GM23338 (cell line): ENCODE measurements around the gene MPL. TPM values are rescaled to one million over a fixed set of nuclear protein-coding genes. Genes with fewer than 3 reads are reported as not detected.

ENCODE experiments used
- ATAC-seq: fragments of 200-7000 bp; cut with Tn5 transposase; 3 replicates; pipeline ENCODE4 v1.9.1; 2020
- DNase-seq: peaks from one replicate; pipeline ENCODE4 v3.0.0-alpha.2; 2015; ENCODE audit warnings: low spot score
- H2AFZ ChIP-seq: fragments of 200-600 bp; sonication (generic); 2 replicates; pipeline ENCODE4 v1.8.0; 2016; ENCODE audit warnings: antibody characterized with exemption, mild to moderate bottlenecking, moderate library complexity
- H3F3A ChIP-seq: fragments of 200-600 bp; sonication (generic); replicated peaks from 2 replicates; pipeline ENCODE4 v1.8.0; 2017; ENCODE audit warnings: antibody characterized with exemption, mixed run types, low read depth
- H3K27ac ChIP-seq: fragments of 200-600 bp; sonication (generic); 2 replicates; pipeline ENCODE4 v1.6.1; 2016; ENCODE audit warnings: low read depth
- H3K27me3 ChIP-seq: fragments of 200-600 bp; sonication (generic); 2 replicates; pipeline ENCODE4 v1.8.0; 2016; ENCODE audit warnings: mild to moderate bottlenecking, mixed run types, moderate library complexity; ENCODE audit not compliant: insufficient read depth
- H3K36me3 ChIP-seq: fragments of 200-600 bp; sonication (generic); 2 replicates; pipeline ENCODE4 v1.8.0; 2016; ENCODE audit warnings: mild to moderate bottlenecking; ENCODE audit not compliant: insufficient read depth
- H3K4me1 ChIP-seq: fragments of 200-600 bp; sonication (generic); 2 replicates; pipeline ENCODE4 v1.8.0; 2016; ENCODE audit warnings: mild to moderate bottlenecking, moderate library complexity; ENCODE audit not compliant: insufficient read depth
- H3K4me2 ChIP-seq: fragments of 200-600 bp; sonication (generic); 2 replicates; pipeline ENCODE4 v1.7.1; 2017; ENCODE audit warnings: mixed run types
- H3K4me3 ChIP-seq: fragments of 200-600 bp; sonication (generic); 2 replicates; pipeline ENCODE4 v1.6.1; 2016; ENCODE audit warnings: mixed run types
- H3K79me2 ChIP-seq: fragments of 200-600 bp; sonication (generic); replicated peaks from 2 replicates; pipeline ENCODE4 v1.8.0; 2017; ENCODE audit warnings: mild to moderate bottlenecking; ENCODE audit not compliant: insufficient read depth
- H3K9me2 ChIP-seq: fragments of 200-600 bp; sonication (generic); 2 replicates; pipeline ENCODE4 v1.8.0; 2017; ENCODE audit not compliant: insufficient read depth
- H4K20me1 ChIP-seq: fragments of 200-600 bp; sonication (generic); replicated peaks from 2 replicates; pipeline ENCODE4 v1.8.0; 2017; ENCODE audit warnings: mild to moderate bottlenecking; ENCODE audit not compliant: insufficient read depth
- H3K27ac Mint-ChIP-seq: 2 replicates; pipeline ENCODE4 v1.8.0; 2020; ENCODE audit warnings: inconsistent platforms, mild to moderate bottlenecking, moderate library complexity, mixed read lengths
- H3K27me3 Mint-ChIP-seq: 3 replicates; pipeline ENCODE4 v1.8.0; 2022; ENCODE audit warnings: low read depth, mild to moderate bottlenecking, moderate library complexity, mixed read lengths, inconsistent platforms; ENCODE audit not compliant: insufficient read depth, poor library complexity
- H3K36me3 Mint-ChIP-seq: 3 replicates; pipeline ENCODE4 v1.8.0; 2021; ENCODE audit warnings: low read depth, mild to moderate bottlenecking, inconsistent platforms, moderate library complexity, mixed read lengths
- H3K4me1 Mint-ChIP-seq: 3 replicates; pipeline ENCODE4 v1.8.0; 2020; ENCODE audit warnings: mild to moderate bottlenecking, inconsistent platforms, mixed read lengths
- H3K4me3 Mint-ChIP-seq: 3 replicates; pipeline ENCODE4 v1.8.0; 2021; ENCODE audit warnings: moderate library complexity, mild to moderate bottlenecking, inconsistent platforms, mixed read lengths
- H3K9me3 Mint-ChIP-seq: 3 replicates; pipeline ENCODE4 v1.8.0; 2020; ENCODE audit warnings: moderate library complexity, mild to moderate bottlenecking, inconsistent platforms, mixed read lengths
- CREB1 ChIP-seq: fragments of 250-450 bp; sonication (Bioruptor Pico); IDR thresholded peaks from 2 replicates; pipeline ENCODE4 v1.5.0; 2020; ENCODE audit warnings: low read depth, mild to moderate bottlenecking, moderate library complexity
- ETS1 ChIP-seq: IDR thresholded peaks from 2 replicates; pipeline ENCODE4 v1.6.1; 2016; ENCODE audit warnings: antibody characterized with exemption
- EZH2phosphoT487 ChIP-seq: fragments of 200-600 bp; sonication (generic); IDR thresholded peaks from one replicate; pipeline ENCODE4 v1.8.1; 2018; ENCODE audit warnings: antibody characterized with exemption; ENCODE audit not compliant: unreplicated experiment
- JUNB ChIP-seq: IDR thresholded peaks from one replicate; pipeline ENCODE4 v1.6.1; 2016; ENCODE audit warnings: antibody characterized with exemption; ENCODE audit not compliant: unreplicated experiment
- NANOG ChIP-seq: IDR thresholded peaks from 2 replicates; pipeline ENCODE4 v1.6.1; 2016; ENCODE audit warnings: antibody characterized with exemption, borderline replicate concordance
- POLR2AphosphoS5 ChIP-seq: IDR thresholded peaks from 2 replicates; pipeline ENCODE4 v1.6.1; 2016; ENCODE audit warnings: antibody characterized with exemption, low read depth
- REST ChIP-seq: IDR thresholded peaks from one replicate; pipeline ENCODE4 v1.6.1; 2018; ENCODE audit warnings: antibody characterized with exemption; ENCODE audit not compliant: unreplicated experiment
- STAT1 ChIP-seq: IDR thresholded peaks from one replicate; pipeline ENCODE4 v1.6.1; 2016; ENCODE audit warnings: antibody characterized with exemption; ENCODE audit not compliant: unreplicated experiment
- ZNF114 ChIP-seq: fragments of 250-450 bp; sonication (Bioruptor Pico); IDR thresholded peaks from 2 replicates; pipeline ENCODE4 v1.5.0; 2020; ENCODE audit warnings: mild to moderate bottlenecking, moderate library complexity
- polyA plus RNA-seq: library from polyadenylated mRNA; unstranded; fragments of >200 nt; fragmentation: Nextera tagmentation; extraction: Ambion mirVana; gene quantifications from 2 replicates; pipeline ENCODE4 v1.2.1, GENCODE V29; 2016
- total RNA-seq: library from RNA; depleted of rRNA; stranded (reverse); fragments of >200 nt; shearing (Covaris generic); gene quantifications from 2 replicates; pipeline ENCODE4 v1.2.3, GENCODE V29; 2014
- TF ChIP-seq, protein P1 (sequence below), 2 experiments: fragments of 200-600 bp in 1 of 2; sonication (generic) in 1 of 2; conservative IDR thresholded peaks; 2 replicates each; pipeline versions ENCODE4 v1.5.1 to v1.6.1; 2016 to 2017; ENCODE audit warnings: antibody characterized with exemption in 2 of 2, low read depth in 2 of 2, mild to moderate bottlenecking in 2 of 2, moderate library complexity in 1 of 2

The MPL gene
- total and polyA plus RNA-seq, 2 experiments from 2014 or later, result not detected

DNA sequence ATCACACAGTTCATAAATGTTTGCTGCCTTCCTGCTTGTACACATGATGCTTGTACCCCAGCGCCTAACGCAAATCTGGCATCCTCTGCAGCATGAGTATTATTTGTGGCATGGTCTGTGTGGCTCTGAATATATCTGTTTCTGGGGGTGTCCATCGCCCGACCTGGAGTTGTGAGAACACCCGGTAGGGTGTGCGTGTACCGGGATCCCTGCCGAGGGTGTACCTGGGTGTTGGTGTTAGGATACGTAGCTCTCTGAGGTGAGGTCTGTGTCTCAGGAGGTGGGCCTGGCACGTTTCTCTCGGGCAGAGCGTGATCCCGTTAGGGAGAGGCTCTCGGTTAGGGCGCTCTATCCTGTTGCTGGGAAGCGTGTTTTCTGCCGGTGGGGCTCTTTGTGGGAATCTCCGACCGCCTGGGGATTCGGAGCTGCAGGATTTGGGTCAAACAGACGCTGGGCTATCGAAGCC, 10.8 kb downstream of the MPL start:
- Mint-ChIP-seq H3K4me1 (peaks cover 35% of the 10 kb centered on the region), H3K27me3 (no peaks in the 10 kb centered on the region), H3K36me3 (no peaks in the 10 kb centered on the region), H3K9me3 (no peaks in the 10 kb centered on the region), H3K4me3 (peak overlapping the region; percentile 71), H3K27ac (peak overlapping the region; percentile 3; the same call in 1 of the 2 replicates)
- ATAC-seq, result peak; percentile 44
- Histone ChIP-seq H3K27me3 (peaks cover 18% of the 10 kb centered on the region), H3K9me2 (no peaks in the 10 kb centered on the region), H3K27ac (peak overlapping the region; percentile 94), H3K36me3 (no peaks in the 10 kb centered on the region), H3F3A (peaks cover 13% of the 10 kb centered on the region; the same call in 1 of the 2 replicates), H3K4me2 (peak overlapping the region; percentile 81), H3K79me2 (no peaks in the 10 kb centered on the region), H3K4me3 (peak overlapping the region; percentile 84), H4K20me1 (no peaks in the 10 kb centered on the region), H3K4me1 (peaks cover 20% of the 10 kb centered on the region), H2AFZ (peak overlapping the region; percentile 80)
- TF ChIP-seq CREB1, result no peak
- DNase-seq, result no peak

GRCh38 chr1:43348809-43349593, 11.4 kb downstream of the MPL start:
- no peaks in the 10 kb centered on the region for H3K9me3 Mint-ChIP-seq
- Histone ChIP-seq H3K4me3 (peak overlapping the region; percentile 84), H3K4me2 (peak overlapping the region; percentile 81), H3F3A (peaks cover 13% of the 10 kb centered on the region; the same call in 1 of the 2 replicates), H3K9me2 (no peaks in the 10 kb centered on the region), H3K27me3 (peaks cover 18% of the 10 kb centered on the region), H3K79me2 (no peaks in the 10 kb centered on the region), H3K36me3 (no peaks in the 10 kb centered on the region), H4K20me1 (no peaks in the 10 kb centered on the region), H3K4me1 (peaks cover 20% of the 10 kb centered on the region), H2AFZ (peak overlapping the region; percentile 85), H3K27ac (peak overlapping the region; percentile 94)
- peak; percentile 86 for ATAC-seq
- H3K36me3 Mint-ChIP-seq, result no peaks in the 10 kb centered on the region
- DNase-seq, result peak; percentile 96
- peak overlapping the region; percentile 77 for H3K4me3 Mint-ChIP-seq
- peak overlapping the region; percentile 99 for H3K27ac Mint-ChIP-seq
- H3K4me1 Mint-ChIP-seq, result peaks cover 32% of the 10 kb centered on the region
- H3K27me3 Mint-ChIP-seq, result no peaks in the 10 kb centered on the region
- TF ChIP-seq ZNF114 (no peak), ETS1 (no peak), STAT1 (no peak), REST (no peak), EZH2phosphoT487 (no peak), NANOG (no peak), POLR2AphosphoS5 (peak; percentile 81), JUNB (no peak)
- TF ChIP-seq, protein P1, sequence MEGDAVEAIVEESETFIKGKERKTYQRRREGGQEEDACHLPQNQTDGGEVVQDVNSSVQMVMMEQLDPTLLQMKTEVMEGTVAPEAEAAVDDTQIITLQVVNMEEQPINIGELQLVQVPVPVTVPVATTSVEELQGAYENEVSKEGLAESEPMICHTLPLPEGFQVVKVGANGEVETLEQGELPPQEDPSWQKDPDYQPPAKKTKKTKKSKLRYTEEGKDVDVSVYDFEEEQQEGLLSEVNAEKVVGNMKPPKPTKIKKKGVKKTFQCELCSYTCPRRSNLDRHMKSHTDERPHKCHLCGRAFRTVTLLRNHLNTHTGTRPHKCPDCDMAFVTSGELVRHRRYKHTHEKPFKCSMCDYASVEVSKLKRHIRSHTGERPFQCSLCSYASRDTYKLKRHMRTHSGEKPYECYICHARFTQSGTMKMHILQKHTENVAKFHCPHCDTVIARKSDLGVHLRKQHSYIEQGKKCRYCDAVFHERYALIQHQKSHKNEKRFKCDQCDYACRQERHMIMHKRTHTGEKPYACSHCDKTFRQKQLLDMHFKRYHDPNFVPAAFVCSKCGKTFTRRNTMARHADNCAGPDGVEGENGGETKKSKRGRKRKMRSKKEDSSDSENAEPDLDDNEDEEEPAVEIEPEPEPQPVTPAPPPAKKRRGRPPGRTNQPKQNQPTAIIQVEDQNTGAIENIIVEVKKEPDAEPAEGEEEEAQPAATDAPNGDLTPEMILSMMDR (conservative IDR thresholded peaks at IDR 0.05; ENCODE audit: low read depth in 2 of 2), result no peak
